ENCODE data around the gene PSMD5. TPM values are rescaled to one million over a fixed set of nuclear protein-coding genes. Genes with fewer than 3 reads are reported as not detected.

Gene PSMD5
- total RNA-seq, 1 donor from 2014 or later = 43.6 TPM

DNA sequence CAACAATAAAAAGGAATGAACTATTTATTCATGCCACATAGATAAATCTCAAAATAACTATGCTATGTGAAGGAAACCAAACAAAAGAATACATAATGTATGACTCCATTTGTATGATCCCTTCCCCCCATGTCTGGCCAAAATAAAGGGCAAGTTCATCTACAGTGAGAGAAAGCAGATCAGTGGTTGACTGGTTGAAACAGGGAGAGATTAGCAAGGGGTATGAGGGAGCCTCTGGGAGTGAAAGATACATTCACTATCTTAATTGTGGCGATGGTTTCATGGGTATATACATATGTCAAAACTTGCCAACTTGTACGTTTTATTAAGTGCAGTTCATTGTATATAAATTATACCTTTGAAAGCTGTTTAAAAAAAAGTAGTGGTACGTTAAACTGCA lies 4.8 kb downstream of the PSMD5 start:
- H3K36me3 Mint-ChIP-seq = peaks cover 43% of the 10 kb centered on the region
- no peak overlapping the region for H3K27ac Mint-ChIP-seq
- H3K4me1 Mint-ChIP-seq (ENCODE audit: unreplicated experiment) = peaks cover 24% of the 10 kb centered on the region
- H3K4me3 Mint-ChIP-seq = no peak overlapping the region
- DNase-seq (ENCODE audit: extremely low spot score, unreplicated experiment) = no peak
- H3K9me3 Mint-ChIP-seq = peaks cover 4% of the 10 kb centered on the region
- no peaks in the 10 kb centered on the region for H3K27me3 Mint-ChIP-seq
- TF ChIP-seq, protein P1, sequence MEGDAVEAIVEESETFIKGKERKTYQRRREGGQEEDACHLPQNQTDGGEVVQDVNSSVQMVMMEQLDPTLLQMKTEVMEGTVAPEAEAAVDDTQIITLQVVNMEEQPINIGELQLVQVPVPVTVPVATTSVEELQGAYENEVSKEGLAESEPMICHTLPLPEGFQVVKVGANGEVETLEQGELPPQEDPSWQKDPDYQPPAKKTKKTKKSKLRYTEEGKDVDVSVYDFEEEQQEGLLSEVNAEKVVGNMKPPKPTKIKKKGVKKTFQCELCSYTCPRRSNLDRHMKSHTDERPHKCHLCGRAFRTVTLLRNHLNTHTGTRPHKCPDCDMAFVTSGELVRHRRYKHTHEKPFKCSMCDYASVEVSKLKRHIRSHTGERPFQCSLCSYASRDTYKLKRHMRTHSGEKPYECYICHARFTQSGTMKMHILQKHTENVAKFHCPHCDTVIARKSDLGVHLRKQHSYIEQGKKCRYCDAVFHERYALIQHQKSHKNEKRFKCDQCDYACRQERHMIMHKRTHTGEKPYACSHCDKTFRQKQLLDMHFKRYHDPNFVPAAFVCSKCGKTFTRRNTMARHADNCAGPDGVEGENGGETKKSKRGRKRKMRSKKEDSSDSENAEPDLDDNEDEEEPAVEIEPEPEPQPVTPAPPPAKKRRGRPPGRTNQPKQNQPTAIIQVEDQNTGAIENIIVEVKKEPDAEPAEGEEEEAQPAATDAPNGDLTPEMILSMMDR (conservative IDR thresholded peaks at IDR 0.05) = no peak

GRCh38 chr9:120833325-120833724 lies 9.4 kb downstream of the PSMD5 start:
- TF ChIP-seq, protein P1 (conservative IDR thresholded peaks at IDR 0.05) = no peak
- no peak overlapping the region for H3K4me3 Mint-ChIP-seq
- no peak overlapping the region for H3K27ac Mint-ChIP-seq
- no peaks in the 10 kb centered on the region for H3K27me3 Mint-ChIP-seq
- peaks cover 41% of the 10 kb centered on the region for H3K36me3 Mint-ChIP-seq
- no peaks in the 10 kb centered on the region for H3K9me3 Mint-ChIP-seq
- H3K4me1 Mint-ChIP-seq (ENCODE audit: unreplicated experiment) = no peaks in the 10 kb centered on the region
- DNase-seq (ENCODE audit: extremely low spot score, unreplicated experiment) = no peak

- Mint-ChIP-seq H3K27me3 (no peaks in the 10 kb centered on the region), H3K4me3 (no peak overlapping the region), H3K27ac (no peak overlapping the region), H3K4me1 (ENCODE audit: unreplicated experiment) (no peaks in the 10 kb centered on the region), H3K36me3 (peaks cover 39% of the 10 kb centered on the region), H3K9me3 (no peaks in the 10 kb centered on the region)
- TF ChIP-seq, protein P1 (conservative IDR thresholded peaks at IDR 0.05) = no peak
- no peak for DNase-seq (ENCODE audit: extremely low spot score, unreplicated experiment)
Observed at GRCh38 chr9:120832807-120833206, 9.9 kb downstream of the PSMD5 start.

- no peak overlapping the region for H3K27ac Mint-ChIP-seq
- no peak overlapping the region for H3K4me3 Mint-ChIP-seq
- H3K36me3 Mint-ChIP-seq = peaks cover 41% of the 10 kb centered on the region
- no peaks in the 10 kb centered on the region for H3K9me3 Mint-ChIP-seq
- TF ChIP-seq, protein P1 (conservative IDR thresholded peaks at IDR 0.05) = no peak
- H3K27me3 Mint-ChIP-seq = no peaks in the 10 kb centered on the region
- no peaks in the 10 kb centered on the region for H3K4me1 Mint-ChIP-seq (ENCODE audit: unreplicated experiment)
- no peak for DNase-seq (ENCODE audit: extremely low spot score, unreplicated experiment)
Observed at GRCh38 chr9:120830865-120831264, 11.9 kb downstream of the PSMD5 start.

DNA sequence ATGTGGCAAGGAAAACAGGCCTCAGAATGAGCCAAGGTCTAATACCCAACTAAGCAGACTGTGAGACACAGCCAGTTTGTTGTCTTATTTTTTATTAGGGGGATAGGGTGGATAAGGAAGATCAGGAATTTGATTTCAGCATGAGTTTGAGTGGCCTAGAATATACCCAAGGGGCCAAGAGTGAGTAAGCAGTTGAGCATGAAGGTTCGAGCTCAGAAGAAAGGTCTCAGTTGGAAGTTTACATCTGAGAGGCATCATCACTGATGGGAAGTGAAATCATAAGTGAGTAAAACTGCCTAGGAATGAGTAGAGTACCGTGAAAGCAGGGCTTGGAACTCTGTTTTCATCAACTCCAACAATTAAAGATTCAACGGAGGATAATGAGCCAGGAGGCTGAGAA lies 12.6 kb downstream of the PSMD5 start:
- Mint-ChIP-seq H3K27me3 (no peaks in the 10 kb centered on the region), H3K4me3 (no peak overlapping the region), H3K9me3 (no peaks in the 10 kb centered on the region), H3K36me3 (peaks cover 39% of the 10 kb centered on the region), H3K27ac (no peak overlapping the region), H3K4me1 (ENCODE audit: unreplicated experiment) (no peaks in the 10 kb centered on the region)
- TF ChIP-seq, protein P1 (conservative IDR thresholded peaks at IDR 0.05) = no peak
- DNase-seq (ENCODE audit: extremely low spot score, unreplicated experiment) = no peak

DNA sequence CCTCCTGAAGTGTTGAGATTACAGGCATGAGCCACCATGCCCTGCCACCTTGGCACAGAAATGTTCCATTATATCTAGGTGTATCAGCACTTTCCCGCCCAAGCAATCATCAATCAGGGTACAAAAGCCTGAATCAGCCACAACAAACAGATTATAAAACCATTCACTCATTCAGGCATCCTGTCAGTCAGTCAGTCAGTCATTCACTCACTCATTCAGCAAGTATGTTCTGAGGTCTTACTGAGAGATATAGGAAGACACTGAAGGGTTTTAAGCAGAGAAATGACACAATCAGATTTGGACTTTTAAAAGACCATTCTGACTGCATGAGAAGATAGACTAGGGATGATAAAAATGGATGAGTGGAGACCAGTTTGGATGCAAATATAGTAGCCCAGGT lies 13.1 kb downstream of the PSMD5 start:
- Mint-ChIP-seq H3K9me3 (peaks cover 2% of the 10 kb centered on the region), H3K27me3 (no peaks in the 10 kb centered on the region), H3K4me1 (ENCODE audit: unreplicated experiment) (no peaks in the 10 kb centered on the region), H3K27ac (no peak overlapping the region), H3K36me3 (peaks cover 41% of the 10 kb centered on the region), H3K4me3 (no peak overlapping the region)
- TF ChIP-seq, protein P1 (conservative IDR thresholded peaks at IDR 0.05) = no peak
- no peak for DNase-seq (ENCODE audit: extremely low spot score, unreplicated experiment)
